HepG2 (cell line): ENCODE results near the gene ARAP1. TPM values are rescaled to one million over a fixed set of nuclear protein-coding genes. Genes with fewer than 3 reads are reported as not detected.

Source experiments
- ETV6 ChIP-seq: sonication (generic); formaldehyde crosslinking; conservative IDR thresholded peaks from 2 replicates; pipeline ENCODE4 v1.4.0; 2020; ENCODE audit warnings: missing genetic modification reagents
- HDAC1 ChIP-seq: sonication (generic); formaldehyde crosslinking; IDR thresholded peaks from 2 replicates; pipeline ENCODE4 v1.5.1; 2020; ENCODE audit warnings: mild to moderate bottlenecking, missing genetic modification reagents
- JUND ChIP-seq: sonication (generic); formaldehyde crosslinking; IDR thresholded peaks from 2 replicates; pipeline ENCODE4 v1.8.0; 2022; ENCODE audit warnings: mild to moderate bottlenecking, missing genetic modification reagents
- MTA1 ChIP-seq: sonication (generic); formaldehyde crosslinking; IDR thresholded peaks from 2 replicates; pipeline ENCODE4 v1.4.0; 2020; ENCODE audit warnings: missing genetic modification reagents, mild to moderate bottlenecking, borderline replicate concordance
- PBX3 ChIP-seq: sonication (generic); formaldehyde crosslinking; IDR thresholded peaks from 2 replicates; pipeline ENCODE4 v1.8.1; 2023; ENCODE audit warnings: missing genetic modification reagents, inconsistent platforms, borderline replicate concordance
- PHF8 ChIP-seq: sonication (generic); formaldehyde crosslinking; IDR thresholded peaks from 2 replicates; pipeline ENCODE4 v1.5.0; 2020; ENCODE audit warnings: missing genetic modification reagents
- RFX5 ChIP-seq: IDR thresholded peaks from 2 replicates; pipeline ENCODE4 v1.6.1; 2011; ENCODE audit warnings: low read depth, low read length, improper control_type of control experiment
- RFXANK ChIP-seq: IDR thresholded peaks from 2 replicates; pipeline ENCODE4 v1.6.1; 2016
- SMAD3 ChIP-seq: sonication (generic); formaldehyde crosslinking; IDR thresholded peaks from 2 replicates; pipeline ENCODE4 v1.4.0; 2020; ENCODE audit warnings: missing genetic modification reagents
- SSRP1 ChIP-seq: IDR thresholded peaks from 2 replicates; pipeline ENCODE4 v1.6.1; 2016; ENCODE audit warnings: control low read depth
- TSC22D2 ChIP-seq: sonication (generic); formaldehyde crosslinking; IDR thresholded peaks from 2 replicates; pipeline ENCODE4 v1.5.1; 2020; ENCODE audit warnings: missing genetic modification reagents, mild to moderate bottlenecking, borderline replicate concordance
- ZFP91 ChIP-seq: sonication (generic); formaldehyde crosslinking; IDR thresholded peaks from 2 replicates; pipeline ENCODE4 v1.9.0; 2022; ENCODE audit warnings: missing genetic modification reagents, mild to moderate bottlenecking, borderline replicate concordance
- ZNF160 ChIP-seq: sonication (generic); formaldehyde crosslinking; IDR thresholded peaks from 2 replicates; pipeline ENCODE4 v1.8.0; 2022; ENCODE audit warnings: mild to moderate bottlenecking, inconsistent platforms, missing genetic modification reagents
- ZNF207 ChIP-seq: fragments of 450-650 bp; IDR thresholded peaks from 2 replicates; pipeline ENCODE4 v1.6.1; 2016; ENCODE audit warnings: antibody characterized with exemption, borderline replicate concordance
- ZNF276 ChIP-seq: sonication (generic); formaldehyde crosslinking; IDR thresholded peaks from 2 replicates; pipeline ENCODE4 v1.4.0; 2020; ENCODE audit warnings: mild to moderate bottlenecking, low read depth, missing genetic modification reagents
- ZNF747 ChIP-seq: sonication (generic); formaldehyde crosslinking; IDR thresholded peaks from 2 replicates; pipeline ENCODE4 v1.8.1; 2023; ENCODE audit warnings: missing genetic modification reagents, mild to moderate bottlenecking, borderline replicate concordance
- polyA plus RNA-seq, 8 experiments: library from polyadenylated mRNA; depleted of rRNA in 3 of 8; stranded (reverse) in 7 of 8; unstranded in 1 of 8; fragments of >200 nt; fragmentation: Illumina TruSeq in 4 of 8; extraction: Trizol in 4 of 8; gene quantifications; 2 replicates each; pipeline versions ENCODE4 v1.2.1 to v1.2.3, GENCODE V29; 2011 to 2016; ENCODE audit warnings: low read depth in 4 of 8, missing spikeins in 1 of 8, mixed read lengths in 1 of 8; ENCODE audit not compliant: insufficient read depth in 1 of 8
- total RNA-seq, 5 experiments: library from RNA; depleted of rRNA; stranded (reverse); fragments of >200 nt; fragmentation: Illumina TruSeq; extraction: Trizol; gene quantifications; 2 replicates each; pipeline ENCODE4 v1.2.3, GENCODE V29; 2016; ENCODE audit warnings: low read depth in 1 of 5
- TF ChIP-seq, protein P1 (sequence below), 2 experiments: sonication (generic) in 1 of 2; formaldehyde crosslinking in 1 of 2; IDR thresholded peaks; 2 replicates each; pipeline versions ENCODE4 v1.6.1 to v1.9.0; 2014 to 2022; ENCODE audit warnings: antibody characterized with exemption in 1 of 2, borderline replicate concordance in 1 of 2, inconsistent platforms in 1 of 2, low read depth in 1 of 2, missing genetic modification reagents in 1 of 2

ARAP1 gene
- total and polyA plus RNA-seq, 2 of the 13 experiments (the other 11 are each of a cell fraction or from before 2014, with no cell fraction given), result 43.2 to 55.5 TPM

DNA sequence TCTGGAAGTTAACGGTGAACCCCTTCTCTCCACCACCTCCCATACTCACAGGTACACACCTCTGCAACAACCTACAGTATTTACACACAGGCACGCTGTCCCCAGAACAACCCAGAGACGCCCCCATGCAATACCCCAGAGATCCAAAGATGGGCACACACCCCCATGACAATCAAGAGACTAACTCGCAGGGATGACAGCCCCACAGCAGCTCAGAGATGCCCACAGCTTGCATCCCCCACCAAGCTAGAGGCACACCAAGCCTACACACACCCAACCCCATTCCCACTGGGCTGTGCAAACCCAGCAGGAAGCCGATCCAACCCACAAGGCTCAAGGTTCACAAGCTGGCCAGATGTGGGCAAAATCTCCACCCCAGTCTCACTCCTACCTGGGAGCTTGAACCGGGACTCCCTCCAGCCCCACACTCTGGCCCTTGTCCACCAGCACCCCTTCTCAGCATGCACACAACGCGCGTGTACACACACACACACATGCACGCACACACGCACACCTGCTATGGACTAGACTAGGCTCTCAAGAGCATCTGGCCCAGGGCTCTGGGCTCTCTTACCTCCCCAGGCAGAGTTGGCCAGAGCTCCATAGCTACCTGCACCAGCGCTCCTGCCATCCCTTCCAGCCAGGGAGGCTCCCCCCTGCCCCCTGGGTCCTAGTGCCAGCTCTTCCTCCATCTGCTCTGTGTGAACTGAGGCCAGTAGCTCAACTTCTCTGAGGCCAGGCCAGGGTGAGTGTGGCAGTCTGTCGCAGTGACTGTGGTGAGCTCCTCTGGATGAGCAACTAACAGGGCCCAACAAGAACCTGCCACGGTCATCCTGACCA is 30.1 kb upstream of the ARAP1 start (continued):
- no peak for TF ChIP-seq ETV6
- TF ChIP-seq, protein P1, sequence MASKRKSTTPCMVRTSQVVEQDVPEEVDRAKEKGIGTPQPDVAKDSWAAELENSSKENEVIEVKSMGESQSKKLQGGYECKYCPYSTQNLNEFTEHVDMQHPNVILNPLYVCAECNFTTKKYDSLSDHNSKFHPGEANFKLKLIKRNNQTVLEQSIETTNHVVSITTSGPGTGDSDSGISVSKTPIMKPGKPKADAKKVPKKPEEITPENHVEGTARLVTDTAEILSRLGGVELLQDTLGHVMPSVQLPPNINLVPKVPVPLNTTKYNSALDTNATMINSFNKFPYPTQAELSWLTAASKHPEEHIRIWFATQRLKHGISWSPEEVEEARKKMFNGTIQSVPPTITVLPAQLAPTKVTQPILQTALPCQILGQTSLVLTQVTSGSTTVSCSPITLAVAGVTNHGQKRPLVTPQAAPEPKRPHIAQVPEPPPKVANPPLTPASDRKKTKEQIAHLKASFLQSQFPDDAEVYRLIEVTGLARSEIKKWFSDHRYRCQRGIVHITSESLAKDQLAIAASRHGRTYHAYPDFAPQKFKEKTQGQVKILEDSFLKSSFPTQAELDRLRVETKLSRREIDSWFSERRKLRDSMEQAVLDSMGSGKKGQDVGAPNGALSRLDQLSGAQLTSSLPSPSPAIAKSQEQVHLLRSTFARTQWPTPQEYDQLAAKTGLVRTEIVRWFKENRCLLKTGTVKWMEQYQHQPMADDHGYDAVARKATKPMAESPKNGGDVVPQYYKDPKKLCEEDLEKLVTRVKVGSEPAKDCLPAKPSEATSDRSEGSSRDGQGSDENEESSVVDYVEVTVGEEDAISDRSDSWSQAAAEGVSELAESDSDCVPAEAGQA (IDR thresholded peaks at IDR 0.05; ENCODE audit: low read depth), result no peak
- TF ChIP-seq, protein P1 (CRISPR knock-in tag; IDR thresholded peaks at IDR 0.05; ENCODE audit: borderline replicate concordance), result no peak
- TF ChIP-seq MTA1 (CRISPR knock-in tag), result peak; percentile 74; the same call in 1 of the 2 replicates
- no peak for TF ChIP-seq SSRP1
- TF ChIP-seq ZFP91 (CRISPR knock-in tag), result peak; percentile 63
- TF ChIP-seq ZNF276 (CRISPR knock-in tag), result no peak
- TF ChIP-seq PBX3 (CRISPR knock-in tag), result no peak
- TF ChIP-seq TSC22D2 (CRISPR knock-in tag), result no peak
- TF ChIP-seq JUND (CRISPR knock-in tag), result 0 out of 2 replicates have a peak, but pooled peaks have one; percentile 20
- 0 out of 2 replicates have a peak, but pooled peaks have one; percentile 42 for TF ChIP-seq ZNF160 (CRISPR knock-in tag)
- no peak for TF ChIP-seq SMAD3 (CRISPR knock-in tag)
- TF ChIP-seq PHF8 (CRISPR knock-in tag), result no peak; the same call in 1 of the 2 replicates
- no peak for TF ChIP-seq ZNF207
- TF ChIP-seq RFXANK (CRISPR knock-in tag), result no peak
- TF ChIP-seq ZNF747, result no peak
- no peak for TF ChIP-seq RFX5
- TF ChIP-seq HDAC1 (CRISPR knock-in tag), result peak; percentile 65
